Natural killer cell (primary cell): ENCODE data around the gene RAP1A. TPM values are rescaled to one million over a fixed set of nuclear protein-coding genes. Genes with fewer than 3 reads are reported as not detected.

Source experiments
- ATAC-seq, 3 donors: fragments of 150-1000 bp in 2 of 3; fragments of 200-7000 bp in 1 of 3; cut with Tn5 transposase; 1 replicate in 1 of 3; 2 replicates in 2 of 3; pipeline ENCODE4 v1.10.0; 2021; ENCODE audit warnings: mild to moderate bottlenecking in 2 of 3, moderate library complexity in 2 of 3
- DNase-seq, 2 donors: peaks; one replicate each; pipeline versions ENCODE4 v3.0.0 to v3.0.0-alpha.2; 2013 to 2021; ENCODE audit warnings: mixed read lengths in 1 of 2
- H3K27ac ChIP-seq: one replicate; pipeline ENCODE4 v1.5.1; 2013; ENCODE audit warnings: mild to moderate bottlenecking, low read length
- H3K27me3 ChIP-seq: one replicate; pipeline ENCODE4 v1.6.1; 2013; ENCODE audit warnings: low read length; ENCODE audit not compliant: control insufficient read depth, insufficient read depth
- H3K36me3 ChIP-seq: one replicate; pipeline ENCODE4 v1.6.1; 2013; ENCODE audit warnings: low read length; ENCODE audit not compliant: control insufficient read depth, insufficient read depth
- H3K4me1 ChIP-seq: one replicate; pipeline ENCODE4 v1.6.1; 2013; ENCODE audit warnings: low read length; ENCODE audit not compliant: control insufficient read depth, insufficient read depth
- H3K4me3 ChIP-seq: one replicate; pipeline ENCODE4 v1.5.1; 2013; ENCODE audit warnings: low read length
- H3K9me3 ChIP-seq: one replicate; pipeline ENCODE4 v1.6.1; 2013; ENCODE audit warnings: low read length; ENCODE audit not compliant: control insufficient read depth, insufficient read depth
- H3K27ac Mint-ChIP-seq, 2 donors: one replicate each; pipeline ENCODE4 v1.8.0; 2022; ENCODE audit warnings: mild to moderate bottlenecking in 2 of 2, mixed read lengths in 2 of 2, moderate library complexity in 1 of 2
- H3K27me3 Mint-ChIP-seq, 2 donors: one replicate each; pipeline ENCODE4 v1.8.0; 2022; ENCODE audit warnings: low read depth in 2 of 2, mixed read lengths in 2 of 2
- H3K36me3 Mint-ChIP-seq: one replicate; pipeline ENCODE4 v1.8.0; 2022; ENCODE audit warnings: mixed read lengths
- H3K4me1 Mint-ChIP-seq, 2 donors: one replicate each; pipeline ENCODE4 v1.8.0; 2022; ENCODE audit warnings: mixed read lengths in 2 of 2
- H3K4me3 Mint-ChIP-seq: one replicate; pipeline ENCODE4 v1.8.0; 2022; ENCODE audit warnings: mild to moderate bottlenecking, moderate library complexity, mixed read lengths
- H3K9me3 Mint-ChIP-seq, 2 donors: one replicate each; pipeline ENCODE4 v1.8.0; 2022; ENCODE audit warnings: mixed read lengths in 2 of 2
- CTCF ChIP-seq: fragments of 200-600 bp; IDR thresholded peaks from one replicate; pipeline ENCODE4 v1.8.0; 2022; ENCODE audit warnings: antibody characterized with exemption
- WGBS: methylation state at CpG from one replicate; pipeline ENCODE4 v1.1.7; 2013; ENCODE audit warnings: missing lambda C conversion rate; ENCODE audit not compliant: insufficient coverage; 5-methylcytosine and 5-hydroxymethylcytosine counted together
- intact Hi-C: fragments of 100-400 bp; cut with micrococcal nuclease; formaldehyde crosslinking; loops from one replicate; pipeline ENCODE4 v1.14.2; 2022
- total RNA-seq, 4 donors: library from RNA; stranded (reverse); fragments of 120-200 nt in 1 of 4; gene quantifications; one replicate each; pipeline versions ENCODE4 v1.2.3 to v1.2.4, GENCODE V29; 2013 to 2022

The RAP1A gene
- total RNA-seq, 3 donors from 2014 or later (not counting 1 experiment from before 2014, with no cell fraction given), result 83.7 to 112 (median 104) TPM

- H3K36me3 Mint-ChIP-seq, result no peaks in the 10 kb centered on the region
- no CpG with 5 or more reads among the region's 1 CpG for WGBS
- H3K4me3 Mint-ChIP-seq, result peak overlapping the region; percentile 67
- no peaks in the 10 kb centered on the region for H3K27me3 ChIP-seq
- H3K27me3 Mint-ChIP-seq, result no peaks in the 10 kb centered on the region
- no peaks in the 10 kb centered on the region for H3K9me3 ChIP-seq
- H3K27ac ChIP-seq, result no peak overlapping the region
- H3K9me3 Mint-ChIP-seq, result no peaks in the 10 kb centered on the region
- DNase-seq (peak in 1 of 2 donors; percentile 60), ATAC-seq (peak in 1 of 3 donors; percentile 47)
- H3K4me3 ChIP-seq, result no peak overlapping the region
- H3K27ac Mint-ChIP-seq, result peak overlapping the region; percentile 80 to 90
- no peak for TF ChIP-seq CTCF
- H3K4me1 ChIP-seq, result peaks cover 26% of the 10 kb centered on the region
- peaks cover 67 to 69% of the 10 kb centered on the region in 2 donors for H3K4me1 Mint-ChIP-seq
- H3K36me3 ChIP-seq, result peaks cover 3% of the 10 kb centered on the region
- intact Hi-C loops, result no loop called here
Observed at GRCh38 chr1:111647736-111648135, 28.1 kb downstream of the RAP1A start.

- Histone ChIP-seq H3K4me3 (no peak overlapping the region), H3K4me1 (peaks cover 26% of the 10 kb centered on the region), H3K27me3 (no peaks in the 10 kb centered on the region), H3K27ac (no peak overlapping the region), H3K36me3 (peaks cover under 1% of the 10 kb centered on the region), H3K9me3 (no peaks in the 10 kb centered on the region)
- H3K36me3 Mint-ChIP-seq, result no peaks in the 10 kb centered on the region
- ATAC-seq (no peak), DNase-seq (no peak)
- no peak overlapping the region for H3K4me3 Mint-ChIP-seq
- intact Hi-C loops, result no loop called here
- no peaks in the 10 kb centered on the region for H3K27me3 Mint-ChIP-seq
- H3K4me1 Mint-ChIP-seq, result peaks cover 69 to 70% of the 10 kb centered on the region in 2 donors
- no peaks in the 10 kb centered on the region for H3K9me3 Mint-ChIP-seq
- H3K27ac Mint-ChIP-seq, result peak overlapping the region; percentile 80 to 90
- 89% methylated on average over 7 of the region's 7 CpGs for WGBS
- TF ChIP-seq CTCF, result no peak
Observed at GRCh38 chr1:111648806-111649205, 29.2 kb downstream of the RAP1A start.

GRCh38 chr1:111649227-111649626 lies 29.6 kb downstream of the RAP1A start:
- no peak for ATAC-seq
- H3K27ac Mint-ChIP-seq, result peak overlapping the region; percentile 80 to 90
- Histone ChIP-seq H3K4me3 (no peak overlapping the region), H3K9me3 (no peaks in the 10 kb centered on the region), H3K27ac (no peak overlapping the region), H3K36me3 (no peaks in the 10 kb centered on the region), H3K27me3 (no peaks in the 10 kb centered on the region), H3K4me1 (peaks cover 27% of the 10 kb centered on the region)
- H3K9me3 Mint-ChIP-seq, result no peaks in the 10 kb centered on the region
- no peak for DNase-seq
- intact Hi-C loops, result no loop called here
- WGBS, result 83% methylated on average over 8 of the region's 10 CpGs
- TF ChIP-seq CTCF, result no peak
- H3K27me3 Mint-ChIP-seq, result no peaks in the 10 kb centered on the region
- H3K36me3 Mint-ChIP-seq, result no peaks in the 10 kb centered on the region
- peaks cover 68 to 69% of the 10 kb centered on the region in 2 donors for H3K4me1 Mint-ChIP-seq
- no peak overlapping the region for H3K4me3 Mint-ChIP-seq

GRCh38 chr1:111649648-111650047 lies 30.1 kb downstream of the RAP1A start:
- Histone ChIP-seq H3K9me3 (no peaks in the 10 kb centered on the region), H3K4me3 (no peak overlapping the region), H3K36me3 (no peaks in the 10 kb centered on the region), H3K27me3 (no peaks in the 10 kb centered on the region), H3K4me1 (peaks cover 28% of the 10 kb centered on the region), H3K27ac (no peak overlapping the region)
- Mint-ChIP-seq H3K27me3 (no peaks in the 10 kb centered on the region), H3K4me1 (peaks cover 67% of the 10 kb centered on the region in 2 donors), H3K4me3 (no peak overlapping the region), H3K9me3 (no peaks in the 10 kb centered on the region), H3K27ac (peak overlapping the region in 1 of 2 donors; percentile 80), H3K36me3 (no peaks in the 10 kb centered on the region)
- no peak for DNase-seq
- TF ChIP-seq CTCF, result no peak
- no peak for ATAC-seq
- intact Hi-C loops, result no loop called here
- WGBS, result 88% methylated on average over 1 of the region's 1 CpG
